NCI-H526 treated with DMSO at 0.1 percent for 48 hours (cell line): ENCODE measurements around the gene NUDT16L1.
"Not testable (repeated sequence)": the region's sequence is repeated elsewhere in the genome, so short reads cannot be mapped to it uniquely, and the experiment has no call there.

Experiments used
- DNase-seq: peaks from one replicate; lab custom pipeline; 2025; lab: John Stamatoyannopoulos, UW

The NUDT16L1 gene

DNA sequence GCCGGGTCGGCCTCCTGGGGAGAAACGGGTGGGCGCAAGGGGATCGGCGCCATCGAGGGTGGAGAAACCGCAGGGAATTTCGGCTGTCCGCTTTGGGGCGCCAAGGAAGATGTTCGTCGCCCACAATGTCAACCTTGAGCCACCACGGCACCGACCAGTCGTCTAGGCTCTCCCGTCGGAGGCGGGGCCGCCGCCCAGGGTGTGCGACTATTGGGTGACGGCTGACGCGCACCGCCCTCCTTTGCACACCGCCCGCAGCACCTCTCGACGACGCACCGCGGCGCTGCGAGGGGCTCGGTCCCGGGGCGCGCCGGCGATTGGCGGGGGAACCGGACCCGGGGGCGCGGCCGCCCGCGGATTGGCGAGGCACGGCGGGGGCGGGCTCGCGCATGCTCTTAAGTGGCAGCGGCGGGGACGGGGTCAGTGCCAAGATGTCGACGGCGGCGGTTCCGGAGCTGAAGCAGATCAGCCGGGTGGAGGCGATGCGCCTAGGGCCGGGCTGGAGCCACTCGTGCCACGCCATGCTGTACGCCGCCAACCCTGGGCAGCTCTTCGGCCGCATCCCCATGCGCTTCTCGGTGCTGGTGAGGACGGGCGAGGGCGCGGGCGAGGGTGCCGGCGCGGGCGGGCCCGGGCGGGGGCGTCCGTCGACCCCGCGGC is at the start of gene NUDT16L1:
TSS of gene NUDT16L1 (plus strand) at position 267 of the 660 bp plus-strand sequence. CDS start at position 432, 165 bp downstream.
- DNase-seq, result peak; percentile 74

DNA sequence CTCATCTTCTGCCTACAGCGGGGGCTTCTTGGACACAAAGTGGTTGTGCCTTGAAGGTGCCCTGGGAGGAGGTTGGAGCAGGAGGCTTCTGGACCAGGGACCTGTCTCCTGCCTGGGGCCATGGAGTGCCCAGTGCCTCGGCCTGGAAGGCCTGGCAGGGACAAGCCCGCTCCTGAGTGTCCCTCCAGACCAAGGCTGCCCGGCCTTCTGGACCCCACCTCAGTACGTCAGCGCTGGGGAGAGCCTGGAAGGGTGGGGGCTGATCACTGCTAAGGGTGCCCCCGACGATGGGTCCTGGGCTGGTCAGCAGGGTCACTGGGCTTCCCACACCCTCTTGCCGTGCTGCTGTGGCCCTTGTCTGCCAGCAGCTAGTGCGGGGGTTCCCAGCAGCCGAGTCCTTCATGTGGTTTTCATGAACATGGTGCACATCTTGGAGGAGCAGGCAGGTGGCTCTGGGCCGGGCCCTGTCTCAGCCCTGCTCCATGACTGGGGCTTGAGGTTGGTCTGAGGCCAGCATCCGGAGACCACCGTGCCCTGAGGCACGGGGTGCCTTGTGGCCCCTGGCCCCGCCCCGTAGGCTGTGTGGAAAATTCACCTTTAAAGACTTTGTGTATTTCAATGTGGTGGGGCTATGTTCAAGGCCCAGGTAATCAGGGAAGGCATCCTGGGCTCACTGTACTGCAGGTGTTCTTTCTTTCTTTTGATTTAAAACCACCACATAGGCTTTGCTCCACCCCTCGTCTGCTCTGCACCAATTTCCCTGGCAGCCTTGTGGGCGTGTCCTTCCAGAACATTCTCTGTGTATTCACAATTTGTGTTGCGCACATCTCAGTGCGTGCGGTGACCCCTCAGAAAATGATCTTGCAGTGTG is 46.4 kb upstream of the NUDT16L1 start:
- DNase-seq, result no peak

DNA sequence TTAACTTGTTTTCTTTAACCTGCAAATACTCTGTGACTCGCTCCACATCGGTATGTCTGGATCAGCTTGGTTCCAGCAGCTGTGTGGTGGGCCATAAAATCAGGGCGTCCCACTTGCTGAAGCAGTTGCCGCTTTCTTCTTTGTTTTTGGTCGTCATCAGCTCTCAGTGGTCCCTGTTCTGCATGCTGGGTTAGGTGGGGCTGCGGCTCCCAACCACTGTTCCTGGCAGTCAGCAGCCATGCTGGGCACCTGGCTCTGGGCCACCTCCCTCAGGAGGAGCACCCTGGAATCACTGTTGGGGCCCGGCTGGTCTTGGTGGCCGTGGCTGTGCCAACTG is 45.8 kb upstream of the NUDT16L1 start:
- DNase-seq, result no peak

DNA sequence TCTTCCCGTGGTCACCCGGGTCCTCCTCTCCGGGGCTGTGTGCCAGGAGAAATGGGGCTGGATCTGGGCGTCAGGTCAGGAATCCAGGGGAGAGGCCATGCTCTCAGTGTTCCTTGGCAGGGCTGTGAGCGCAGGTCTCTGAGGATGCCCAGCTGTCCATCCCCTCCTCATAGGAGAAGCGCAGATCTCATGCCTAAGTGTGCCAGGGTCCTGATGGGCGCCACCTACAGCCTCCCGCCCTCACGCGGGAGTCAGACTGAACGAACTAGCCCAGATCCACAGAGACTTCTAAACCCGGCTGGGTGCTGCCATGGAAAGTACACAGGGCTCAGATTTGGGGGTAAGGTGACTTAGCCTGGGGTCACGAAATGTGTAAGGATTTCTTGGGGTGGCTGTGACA is 44.4 kb upstream of the NUDT16L1 start:
- no peak for DNase-seq

DNA sequence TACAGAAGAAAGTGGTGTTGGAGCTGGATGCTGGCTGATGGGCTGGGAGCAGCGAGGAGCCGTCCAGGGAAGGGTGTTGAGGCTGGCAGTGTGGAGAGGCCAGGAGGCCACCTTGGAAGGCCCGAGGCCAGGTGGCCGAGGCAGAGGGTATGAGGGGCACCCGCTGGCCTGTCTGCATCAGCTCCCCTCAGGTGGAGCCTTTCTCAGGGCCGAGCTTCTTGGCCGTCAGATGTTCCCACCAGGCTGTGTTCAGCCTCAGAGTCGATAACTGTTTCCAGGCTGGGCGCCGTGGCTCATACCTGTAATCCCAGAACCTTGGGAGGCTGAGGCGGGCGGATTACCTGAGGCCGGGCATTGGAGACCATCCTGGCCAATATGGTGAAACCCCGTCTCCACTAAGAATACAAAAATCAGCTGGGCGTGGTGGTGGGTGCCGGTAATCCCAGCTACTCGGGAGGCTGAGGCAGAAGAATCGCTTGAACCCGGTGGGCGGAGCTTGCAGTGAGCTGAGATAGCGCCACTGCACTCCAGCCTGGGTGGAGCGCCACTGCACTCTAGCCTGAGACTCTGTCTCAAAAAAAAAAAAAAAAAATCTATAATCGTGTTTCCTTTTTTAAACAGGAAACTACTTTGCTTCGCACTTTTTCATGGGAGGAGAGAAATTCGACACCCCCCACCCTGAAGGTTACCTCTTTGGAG is 43.5 kb upstream of the NUDT16L1 start:
- no peak for DNase-seq

DNA sequence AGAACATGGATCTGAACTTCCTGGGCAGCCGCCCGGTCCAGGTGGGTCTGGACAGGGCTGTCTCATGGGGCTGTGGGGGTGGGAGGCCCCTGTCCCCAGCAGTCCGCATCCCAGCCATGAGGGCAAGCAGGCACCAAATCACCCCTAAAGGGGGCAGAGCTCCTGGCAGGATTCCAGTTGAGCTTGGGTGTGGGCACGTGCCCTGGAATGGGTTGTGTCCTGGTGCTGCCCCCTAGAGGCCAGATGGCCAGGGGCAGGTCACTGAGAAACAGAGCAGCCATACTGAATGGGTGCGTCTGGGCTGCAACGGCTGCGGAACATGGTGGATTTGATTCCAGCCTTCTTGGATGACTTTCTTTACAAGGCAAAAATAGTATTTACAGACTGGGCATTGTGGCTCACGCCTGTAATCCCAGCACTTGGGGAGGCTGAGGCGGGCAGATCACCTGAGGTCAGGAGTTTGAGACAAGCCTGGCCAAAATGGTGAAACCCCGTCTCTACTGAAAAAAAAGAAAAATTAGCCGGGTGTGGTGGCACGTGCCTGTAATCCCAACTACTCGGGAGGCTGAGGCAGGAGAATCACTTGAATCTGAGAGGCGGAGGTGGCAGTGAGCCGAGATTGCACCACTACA is 42.8 kb upstream of the NUDT16L1 start:
- DNase-seq, result not testable (repeated sequence)

DNA sequence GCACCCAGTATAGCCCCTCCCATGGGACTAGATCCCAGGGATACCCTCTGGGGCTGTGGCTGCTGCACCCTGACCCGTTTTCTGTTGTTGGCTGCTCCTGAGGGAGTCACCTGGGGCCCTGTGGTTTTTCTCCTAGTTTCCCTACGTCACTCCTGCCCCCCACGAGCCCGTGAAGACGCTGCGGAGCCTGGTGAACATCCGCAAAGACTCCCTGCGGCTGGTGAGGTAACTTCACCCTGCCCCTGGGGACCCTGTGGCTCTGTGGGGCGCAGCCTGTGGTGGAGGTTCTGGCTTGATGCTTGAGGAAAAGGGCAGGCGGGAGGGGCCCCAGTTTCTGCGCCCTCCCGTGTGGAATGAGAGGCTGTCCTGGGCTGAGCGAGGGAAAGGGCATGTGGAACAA is 41.5 kb upstream of the NUDT16L1 start:
- DNase-seq, result no peak

DNA sequence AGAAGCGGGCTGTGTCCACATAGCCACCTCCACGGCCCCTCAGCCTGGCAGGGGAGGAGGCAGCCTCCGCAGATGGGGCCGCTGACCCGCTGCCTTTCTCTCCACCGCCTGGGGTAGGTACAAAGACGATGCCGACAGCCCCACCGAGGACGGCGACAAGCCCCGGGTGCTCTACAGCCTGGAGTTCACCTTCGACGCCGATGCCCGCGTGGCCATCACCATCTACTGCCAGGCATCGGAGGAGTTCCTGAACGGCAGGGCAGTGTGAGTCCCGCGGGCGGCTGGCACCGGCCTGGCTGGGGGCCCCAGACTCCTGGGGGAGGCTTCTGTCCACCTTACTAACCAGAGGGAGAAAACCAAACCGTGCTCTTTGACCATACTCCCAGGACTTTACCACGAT is 40.8 kb upstream of the NUDT16L1 start:
- DNase-seq, result no peak

DNA sequence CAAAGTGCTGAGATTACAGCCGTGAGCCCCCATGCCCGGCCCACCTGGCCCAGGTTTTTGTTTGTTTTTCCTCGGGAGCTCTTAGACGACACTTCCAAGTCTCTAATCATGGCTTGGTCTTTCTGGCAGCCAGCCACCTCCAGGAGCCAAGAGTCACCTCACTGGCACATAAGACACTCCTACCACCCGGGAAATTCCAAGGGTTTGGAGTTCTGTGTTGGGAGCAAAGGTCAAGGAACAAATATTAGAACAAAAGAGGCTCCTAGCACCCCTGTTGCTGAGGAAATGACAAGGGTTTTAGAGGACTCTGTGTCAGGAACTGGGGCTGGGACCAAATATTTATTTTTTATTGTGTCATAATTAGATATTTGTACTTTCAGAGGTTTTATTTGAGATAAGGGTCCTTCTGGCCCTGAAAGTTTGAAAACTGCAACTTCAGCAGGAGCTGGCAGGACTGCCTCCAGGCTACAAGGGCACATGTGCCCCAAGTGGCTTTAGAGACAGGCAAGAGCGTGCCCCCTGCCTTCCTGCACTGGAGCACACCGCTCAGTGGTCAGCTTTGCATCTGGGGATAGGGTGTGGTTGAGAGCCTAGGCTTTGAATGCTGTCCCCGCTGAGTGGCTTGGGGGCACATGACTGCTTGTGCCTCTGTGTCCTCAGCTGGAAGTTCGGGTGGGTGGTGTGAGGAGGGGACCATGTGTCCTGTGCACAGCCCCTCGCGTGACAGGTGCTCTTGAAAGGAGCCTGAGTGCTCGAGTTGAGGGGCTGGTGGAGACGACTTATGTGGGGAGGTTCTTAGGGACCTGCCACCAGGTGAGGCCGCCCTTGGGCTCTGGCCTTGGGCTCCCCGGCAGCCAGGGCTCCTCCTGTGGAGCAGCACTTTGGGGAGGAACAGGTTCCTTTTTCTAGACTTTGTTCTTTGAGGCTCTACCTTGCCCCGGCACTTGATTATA is 39.1 kb upstream of the NUDT16L1 start:
- no peak for DNase-seq

DNA sequence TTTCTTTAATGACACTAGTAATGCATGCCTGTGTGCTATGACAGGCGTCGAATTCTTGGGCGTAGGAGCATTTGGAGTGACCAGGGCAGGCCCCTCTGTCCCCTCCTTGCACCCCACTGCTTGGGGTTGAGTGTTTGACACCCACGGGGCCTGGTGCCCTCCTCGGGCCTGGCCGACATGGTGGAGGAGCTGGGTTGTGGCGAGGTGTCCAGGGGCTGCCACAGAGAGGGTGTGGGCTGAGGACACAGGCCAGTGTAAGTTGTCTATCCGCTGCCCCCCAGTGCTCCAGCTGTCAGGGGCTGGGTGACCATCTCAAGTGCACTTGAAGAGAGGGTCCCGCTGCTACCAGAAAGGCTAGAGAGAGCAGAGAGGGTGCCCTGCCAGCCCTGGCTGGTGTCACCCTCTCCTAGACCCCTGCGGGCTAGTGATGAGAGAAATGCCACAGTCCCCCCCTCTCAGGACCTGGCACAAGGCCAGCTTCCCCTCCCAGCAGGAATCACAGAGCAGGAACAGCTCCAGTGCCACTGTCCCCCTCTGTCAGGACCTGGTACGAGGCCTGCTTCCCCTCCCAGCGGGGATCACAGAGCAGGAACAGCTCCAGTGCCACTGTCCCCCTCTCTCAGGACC is 38.3 kb upstream of the NUDT16L1 start:
- DNase-seq, result no peak

DNA sequence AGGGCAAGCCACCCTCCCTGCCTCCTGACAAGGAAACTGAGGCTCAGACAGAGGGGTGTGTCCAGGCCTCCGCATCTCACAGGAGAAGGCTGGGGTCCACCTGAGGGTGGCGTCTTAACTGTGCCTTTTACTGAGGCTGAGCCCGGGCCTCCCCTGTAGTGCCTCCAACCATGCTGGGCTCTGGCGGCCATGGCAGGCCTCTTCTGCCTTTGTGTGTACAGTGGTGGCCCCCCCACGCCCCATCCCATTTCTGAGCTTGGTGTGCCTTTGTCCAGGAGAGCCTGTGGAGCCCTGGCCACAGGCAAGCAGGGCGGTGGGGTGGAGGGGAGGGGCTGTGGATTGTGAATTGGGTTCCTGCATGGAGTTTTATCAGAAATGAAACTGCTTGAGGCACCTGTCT is 37.6 kb upstream of the NUDT16L1 start:
- DNase-seq, result no peak

DNA sequence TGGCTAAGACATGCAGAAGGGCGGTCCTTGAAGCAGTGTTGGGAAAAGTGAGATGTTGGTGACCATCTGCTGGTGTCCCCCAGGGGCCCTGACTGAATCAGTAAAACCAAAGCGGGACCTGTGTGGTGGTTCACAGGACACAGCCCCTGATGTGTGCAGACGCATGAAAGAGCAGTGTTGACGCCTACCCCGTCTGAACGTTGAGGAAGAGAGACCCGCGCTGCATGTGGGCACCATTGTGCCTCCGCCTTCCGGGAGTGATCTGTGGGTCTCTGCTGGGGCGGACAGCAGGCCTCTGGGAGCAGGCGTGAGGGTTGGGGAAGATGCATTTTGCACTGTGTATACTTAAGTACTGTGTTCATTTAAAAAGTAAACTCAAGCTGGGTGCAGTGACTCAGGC is 37.1 kb upstream of the NUDT16L1 start:
- no peak for DNase-seq

DNA sequence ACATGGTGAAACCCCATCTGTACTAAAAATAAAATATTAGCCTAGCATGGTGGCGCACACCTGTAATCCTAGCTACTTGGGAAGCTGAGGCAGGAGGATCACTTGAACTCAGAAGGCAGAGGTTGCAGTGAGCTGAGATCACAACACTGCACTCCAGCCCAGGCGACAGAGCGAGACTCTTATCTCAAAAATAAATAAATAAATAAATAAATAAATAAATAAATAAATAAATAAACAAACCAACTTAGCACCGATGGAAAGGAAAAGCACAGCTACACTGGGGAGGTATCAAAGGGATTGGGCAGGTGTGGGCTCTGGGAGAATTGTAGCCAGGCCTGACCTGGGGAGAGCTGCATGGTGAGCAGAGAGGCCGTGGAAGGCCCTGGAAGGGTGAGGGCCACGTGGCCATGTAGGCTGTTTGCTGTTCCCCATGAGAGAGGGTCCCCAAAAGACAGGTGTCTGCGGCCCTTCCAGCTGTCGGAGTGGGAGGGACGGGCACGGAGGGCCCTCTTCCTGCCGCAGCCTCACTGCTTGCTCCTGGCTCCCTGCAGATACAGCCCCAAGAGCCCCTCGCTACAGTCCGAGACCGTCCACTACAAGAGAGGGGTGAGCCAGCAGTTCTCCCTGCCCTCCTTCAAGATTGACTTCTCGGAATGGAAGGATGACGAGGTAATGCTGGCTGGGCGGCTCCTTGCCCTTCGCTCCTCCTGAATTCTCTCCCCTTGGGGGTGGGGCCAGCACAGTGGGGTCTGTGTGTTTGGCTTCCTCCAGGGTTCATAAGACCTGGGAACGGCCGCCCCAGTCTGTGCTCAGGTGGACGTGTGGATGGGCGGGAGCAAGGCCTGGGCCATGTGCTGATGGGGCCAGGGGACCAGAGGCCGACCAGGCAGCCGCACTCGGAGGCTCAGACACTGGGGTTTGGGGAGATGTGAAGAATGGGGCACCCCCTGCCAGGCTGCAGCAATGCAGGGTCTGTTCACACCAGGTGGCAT is 36.4 kb upstream of the NUDT16L1 start:
- DNase-seq, result no peak

DNA sequence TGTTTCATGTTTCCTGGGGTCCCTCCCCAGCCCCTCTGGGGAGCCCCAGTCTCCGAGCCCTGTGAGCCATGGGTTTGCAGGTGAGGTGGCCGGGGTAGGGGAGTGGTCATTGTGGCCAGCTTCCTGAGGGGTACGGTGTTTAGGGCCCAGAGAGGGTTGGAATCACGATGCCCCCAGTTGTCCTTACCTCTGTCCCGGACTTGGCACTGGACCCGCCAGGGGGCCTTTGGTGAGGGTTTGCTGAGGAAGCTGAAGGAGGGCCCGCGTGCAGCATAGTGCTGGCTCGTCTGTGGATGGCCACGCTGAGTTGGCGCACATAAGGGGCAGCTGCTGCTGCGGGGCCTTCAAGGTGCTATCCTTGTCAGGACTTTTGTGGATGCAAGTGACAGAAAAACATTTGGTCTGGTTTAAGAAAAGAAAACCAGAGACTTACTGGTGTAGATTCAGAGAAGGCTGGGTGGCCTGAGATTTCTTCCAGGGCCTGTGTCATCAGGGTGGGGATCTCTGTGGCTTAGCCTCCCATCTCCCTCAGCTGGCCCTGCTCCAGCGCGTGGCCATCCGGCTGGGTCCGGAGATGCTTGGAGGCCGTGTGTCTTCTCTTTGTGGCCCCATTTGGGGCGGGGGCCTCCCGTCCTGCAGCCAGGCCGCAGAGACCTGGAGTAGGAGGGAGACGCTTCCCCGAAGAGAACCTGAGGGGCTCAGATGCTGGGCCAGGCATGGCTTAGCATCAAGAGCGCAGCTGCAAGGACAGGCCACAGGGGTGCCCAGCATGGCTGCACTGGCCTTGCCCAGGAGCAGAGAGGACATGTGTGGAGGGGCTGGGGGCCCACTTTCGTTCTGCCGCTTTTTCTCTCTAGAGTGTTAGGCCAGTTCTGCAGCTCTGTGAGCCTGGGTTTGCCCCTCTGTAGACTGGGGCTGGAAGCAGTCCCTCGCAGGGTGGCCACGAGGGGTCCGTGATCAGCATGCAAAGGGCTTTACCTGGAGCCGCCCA is 33.7 kb upstream of the NUDT16L1 start:
- DNase-seq, result no peak

DNA sequence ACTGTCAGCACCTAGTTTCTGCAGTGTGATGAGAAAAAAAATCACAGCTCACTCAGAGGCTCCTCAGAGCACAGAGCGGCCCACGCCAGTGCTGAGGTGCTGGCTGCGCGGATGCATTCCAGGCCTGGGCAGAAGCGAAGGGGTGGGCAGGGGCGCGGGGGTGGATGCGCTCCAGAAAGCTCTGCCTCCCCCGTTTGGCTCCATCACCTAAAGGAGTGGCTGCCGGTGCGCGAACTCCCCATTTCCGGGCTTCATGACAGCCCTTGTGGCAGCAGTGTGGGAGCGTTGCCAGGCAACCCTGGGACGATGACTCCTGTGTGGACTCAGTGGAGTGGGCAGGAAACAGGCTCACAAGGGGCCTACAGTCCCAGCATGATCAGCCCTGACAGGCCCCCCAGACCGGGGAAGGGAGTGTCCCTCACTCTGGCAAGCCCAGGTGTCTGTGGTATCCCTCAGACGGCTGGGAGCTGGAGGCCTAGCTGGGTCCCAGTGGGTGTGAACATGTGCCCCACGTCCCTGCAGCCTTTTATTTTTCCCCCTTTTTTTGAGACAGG is 32.8 kb upstream of the NUDT16L1 start:
- DNase-seq, result no peak

DNA sequence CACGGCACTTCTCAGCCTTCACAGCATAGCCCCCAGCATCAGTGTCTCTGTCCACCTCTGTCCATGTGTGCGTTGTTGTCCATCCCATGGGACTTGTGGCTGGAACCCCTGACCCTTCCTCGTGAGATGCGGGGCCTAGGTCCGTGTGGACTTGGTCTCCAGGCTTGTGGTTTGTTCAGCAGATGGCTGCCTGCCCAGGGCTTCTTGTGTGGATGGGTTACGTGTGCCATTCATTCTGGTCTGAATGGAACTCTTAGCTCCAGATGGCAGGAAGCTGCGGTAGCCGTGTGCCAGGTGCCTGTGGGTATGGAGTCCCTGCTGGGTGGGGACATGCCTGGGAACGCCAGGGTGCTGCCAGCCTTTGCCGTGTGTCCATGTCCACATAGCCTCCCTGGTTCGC is 31.7 kb upstream of the NUDT16L1 start:
- DNase-seq, result no peak

DNA sequence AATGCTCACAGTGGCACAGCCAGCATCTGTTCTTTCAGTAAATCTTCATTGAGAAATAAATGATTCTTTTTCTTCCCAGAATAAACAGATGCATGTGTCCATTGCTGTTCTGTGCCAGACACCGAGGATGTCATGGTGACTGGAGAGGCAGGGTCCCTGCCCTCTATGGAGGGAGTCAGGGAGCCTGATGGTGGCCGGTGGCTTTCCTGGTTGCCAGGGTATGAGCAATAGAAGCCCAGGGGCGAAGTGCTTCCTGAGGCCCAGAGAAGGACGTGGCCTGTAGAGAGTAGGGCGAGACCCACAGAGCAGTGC is 29.9 kb upstream of the NUDT16L1 start:
- no peak for DNase-seq

DNA sequence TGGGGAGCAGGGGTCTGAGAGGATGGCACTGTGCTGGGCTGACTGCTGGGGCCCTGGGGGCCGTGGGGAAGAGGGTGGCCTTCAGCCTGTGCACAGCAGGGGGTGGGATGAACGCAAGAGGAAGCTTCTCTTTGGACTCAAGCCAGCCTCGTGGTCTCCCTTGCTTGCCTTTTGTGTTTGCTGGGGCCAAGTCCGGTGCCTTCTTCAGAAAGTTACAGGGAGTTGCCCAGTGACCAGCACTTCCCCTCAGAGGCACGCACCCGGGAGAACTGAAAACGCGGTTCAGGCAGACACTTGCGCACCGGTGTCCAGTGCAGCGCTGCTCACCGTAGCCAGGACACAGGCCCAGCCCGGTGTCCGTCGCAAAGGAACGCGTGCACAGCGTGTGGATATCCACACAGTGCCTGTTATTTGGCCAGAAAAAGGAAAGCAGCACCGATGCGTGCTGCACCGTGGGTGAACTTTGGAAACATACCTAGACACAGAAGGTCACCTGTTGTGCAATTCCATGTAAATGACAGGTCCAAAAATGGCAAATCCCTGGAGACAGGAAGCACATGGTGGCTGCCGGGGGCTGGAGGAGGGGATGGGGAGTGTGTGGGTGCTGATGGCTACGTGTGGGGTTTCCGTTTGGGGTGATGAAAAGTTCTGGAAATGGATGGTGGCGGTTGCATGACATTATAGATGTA is 29.4 kb upstream of the NUDT16L1 start:
- no peak for DNase-seq
